Measurements from ENCODE around the gene CPNE1. TPM values are rescaled to one million over a fixed set of nuclear protein-coding genes. Genes with fewer than 3 reads are reported as not detected.

CPNE1 gene
- total RNA-seq, 1 experiment from 2014 or later: 217 TPM

DNA sequence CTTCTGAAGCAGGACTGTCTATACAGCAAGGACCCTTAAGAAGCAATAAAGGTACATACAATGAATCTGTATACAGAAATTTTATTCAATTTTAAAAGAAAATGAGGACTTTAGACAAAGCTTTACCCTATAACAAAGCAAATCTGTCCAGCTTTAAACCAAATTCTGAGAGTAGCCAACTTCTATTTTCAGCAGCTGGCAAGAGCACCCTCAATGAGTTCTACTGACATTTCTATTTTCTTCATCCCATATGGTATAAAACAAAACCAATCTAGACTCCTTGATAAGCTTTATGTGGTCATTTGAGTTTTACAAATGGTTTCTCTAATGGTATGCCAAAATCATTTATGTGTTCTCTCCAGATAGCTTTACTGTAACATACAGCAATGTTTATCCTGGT, 12.7 kb downstream of the CPNE1 start:
- CTCF ChIA-PET: interaction anchor here (0.6 kb wide), 1 partner anchor 202 kb away, joined by 5 read pairs; no protein-coding TSS in a partner anchor
- Histone ChIP-seq H3K9me3 (ENCODE audit: control insufficient read depth, insufficient read depth, low read depth, low read length) (no peaks in the 10 kb centered on the region), H3K27me3 (ENCODE audit: control insufficient read depth, insufficient read depth, low read length) (no peaks in the 10 kb centered on the region), H3K4me1 (ENCODE audit: control insufficient read depth, insufficient read depth, low read length) (peaks cover 4% of the 10 kb centered on the region), H3K4me3 (ENCODE audit: low read depth in 2 of 2, low read length in 2 of 2) (no peak overlapping the region), H3K27ac (ENCODE audit: low read length) (no peak overlapping the region), H3K36me3 (ENCODE audit: control insufficient read depth, insufficient read depth, low read length) (peaks cover 22% of the 10 kb centered on the region)
- intact Hi-C loops (cut with micrococcal nuclease; ENCODE audit: unreplicated experiment): no loop called here
- BruUV-seq (replicated peaks): no TSS peak
- TF ChIP-seq POLR2AphosphoS5 (IDR thresholded peaks at IDR 0.05; ENCODE audit: low read depth, low read length) (no peak), TCF7L2 (IDR thresholded peaks at IDR 0.05; ENCODE audit: low read depth, low read length) (no peak), SIN3A (IDR thresholded peaks at IDR 0.05; ENCODE audit: borderline replicate concordance, insufficient read depth, low read depth, low read length) (no peak), REST (IDR thresholded peaks at IDR 0.05; ENCODE audit: insufficient read depth in 1 of 2, low read depth in 2 of 2, low read length in 1 of 2) (no peak), CTCF (IDR thresholded peaks at IDR 0.05) (no peak)
- DNase-seq (ENCODE audit: low read depth, low spot score) (no peak), ATAC-seq (no peak)
- POLR2A ChIA-PET: no interaction called here
- in situ Hi-C loops (cut with HindIII; ENCODE audit: low pct_unique_long_range_greater_than_20kb, low sequenced_read_pairs): no loop called here

DNA sequence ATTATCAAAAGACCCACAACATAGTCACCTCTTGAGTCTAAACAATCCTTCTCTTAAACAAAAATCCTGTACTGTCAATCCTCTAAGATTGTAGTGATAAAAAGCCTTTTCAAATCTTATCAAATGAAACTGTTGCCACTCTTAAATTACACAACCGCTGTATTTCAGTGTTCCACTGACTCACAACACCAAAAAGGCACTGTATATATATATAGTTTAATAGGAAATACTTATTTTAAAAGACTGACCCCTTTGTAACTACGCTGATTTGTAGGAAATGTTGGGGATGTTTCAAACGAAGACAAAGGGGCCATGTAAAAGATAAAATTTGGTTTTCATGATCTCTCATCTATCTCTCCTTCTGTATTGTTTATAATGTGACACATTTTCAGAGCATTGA, 14.1 kb downstream of the CPNE1 start:
- POLR2A ChIA-PET: no interaction called here
- in situ Hi-C loops (cut with HindIII; ENCODE audit: low pct_unique_long_range_greater_than_20kb, low sequenced_read_pairs): no loop called here
- DNase-seq (ENCODE audit: low read depth, low spot score) (no peak), ATAC-seq (no peak)
- TF ChIP-seq SIN3A (IDR thresholded peaks at IDR 0.05; ENCODE audit: borderline replicate concordance, insufficient read depth, low read depth, low read length) (no peak), TCF7L2 (IDR thresholded peaks at IDR 0.05; ENCODE audit: low read depth, low read length) (no peak), POLR2AphosphoS5 (IDR thresholded peaks at IDR 0.05; ENCODE audit: low read depth, low read length) (no peak), REST (IDR thresholded peaks at IDR 0.05; ENCODE audit: insufficient read depth in 1 of 2, low read depth in 2 of 2, low read length in 1 of 2) (no peak), CTCF (IDR thresholded peaks at IDR 0.05) (no peak)
- Histone ChIP-seq H3K4me1 (ENCODE audit: control insufficient read depth, insufficient read depth, low read length) (peaks cover 4% of the 10 kb centered on the region), H3K9me3 (ENCODE audit: control insufficient read depth, insufficient read depth, low read depth, low read length) (no peaks in the 10 kb centered on the region), H3K4me3 (ENCODE audit: low read depth in 2 of 2, low read length in 2 of 2) (no peak overlapping the region), H3K36me3 (ENCODE audit: control insufficient read depth, insufficient read depth, low read length) (peaks cover 20% of the 10 kb centered on the region), H3K27ac (ENCODE audit: low read length) (no peak overlapping the region), H3K27me3 (ENCODE audit: control insufficient read depth, insufficient read depth, low read length) (no peaks in the 10 kb centered on the region)
- CTCF ChIA-PET: no interaction called here
- intact Hi-C loops (cut with micrococcal nuclease; ENCODE audit: unreplicated experiment): no loop called here
- TSS peak; percentile 0 for BruUV-seq (replicated peaks)
